Neuron (in vitro differentiated cells): ENCODE measurements around the gene NRSN2.
"Not testable (repeated sequence)": the region's sequence is repeated elsewhere in the genome, so short reads cannot be mapped to it uniquely, and the experiment has no call there.

Experiments used
- H2AFZ ChIP-seq: one replicate; pipeline ENCODE4 v1.6.1; 2013; ENCODE audit warnings: low read depth, mild to moderate bottlenecking, inconsistent platforms, low read length, moderate library complexity
- H3K27me3 ChIP-seq: one replicate; pipeline ENCODE4 v1.6.1; 2013; ENCODE audit warnings: low read length; ENCODE audit not compliant: insufficient read depth
- H3K36me3 ChIP-seq: one replicate; pipeline ENCODE4 v1.6.1; 2013; ENCODE audit warnings: low read length; ENCODE audit not compliant: insufficient read depth
- H3K4me1 ChIP-seq: one replicate; pipeline ENCODE4 v1.6.1; 2013; ENCODE audit warnings: low read length; ENCODE audit not compliant: insufficient read depth
- H3K4me3 ChIP-seq: 2 replicates; pipeline ENCODE4 v1.5.1; 2013; ENCODE audit warnings: mild to moderate bottlenecking, low read length, moderate library complexity
- H3K9me3 ChIP-seq: one replicate; pipeline ENCODE4 v1.6.1; 2013; ENCODE audit warnings: low read length

Gene NRSN2

DNA sequence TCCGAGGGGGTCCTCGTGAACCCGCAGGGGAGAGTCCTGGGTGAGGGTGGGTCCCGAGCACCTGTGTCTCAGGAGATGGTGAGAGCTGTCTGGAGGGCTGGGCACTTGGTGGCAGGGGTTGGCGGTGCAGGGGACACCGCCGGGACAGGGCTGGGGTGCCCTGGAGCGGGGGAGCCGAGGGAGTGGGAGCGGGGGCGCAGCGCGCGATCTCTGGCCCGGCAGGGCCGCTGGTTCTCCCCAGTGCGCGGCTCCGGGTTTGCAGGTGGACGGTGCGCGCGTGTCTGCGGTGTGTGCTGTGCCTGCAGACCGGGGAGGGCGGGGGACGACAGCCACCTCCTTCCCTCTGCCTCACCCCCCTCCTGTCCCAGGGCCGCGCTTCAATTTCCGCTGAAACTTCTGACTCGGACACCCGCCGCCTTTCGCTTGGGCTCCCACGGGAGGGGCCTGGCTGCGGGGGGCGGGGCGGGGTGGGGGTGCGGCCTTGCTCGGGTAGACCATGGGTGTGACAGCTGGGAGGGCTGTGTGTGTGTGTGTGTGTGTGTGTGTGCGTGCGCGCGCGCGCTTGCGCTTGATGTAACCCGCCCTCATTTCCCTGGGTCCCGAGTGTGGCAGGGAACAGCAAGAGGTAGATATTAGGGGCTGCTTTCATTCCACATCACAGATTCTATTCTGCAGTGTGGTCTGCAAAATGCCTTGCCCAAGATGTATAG, 34.8 kb downstream of the NRSN2 start:
- Histone ChIP-seq H2AFZ (peak overlapping the region; percentile 91), H3K4me1 (peaks cover 7% of the 10 kb centered on the region), H3K27me3 (peaks cover 3% of the 10 kb centered on the region), H3K36me3 (no peaks in the 10 kb centered on the region), H3K4me3 (peak overlapping the region; percentile 58), H3K9me3 (no peaks in the 10 kb centered on the region)

DNA sequence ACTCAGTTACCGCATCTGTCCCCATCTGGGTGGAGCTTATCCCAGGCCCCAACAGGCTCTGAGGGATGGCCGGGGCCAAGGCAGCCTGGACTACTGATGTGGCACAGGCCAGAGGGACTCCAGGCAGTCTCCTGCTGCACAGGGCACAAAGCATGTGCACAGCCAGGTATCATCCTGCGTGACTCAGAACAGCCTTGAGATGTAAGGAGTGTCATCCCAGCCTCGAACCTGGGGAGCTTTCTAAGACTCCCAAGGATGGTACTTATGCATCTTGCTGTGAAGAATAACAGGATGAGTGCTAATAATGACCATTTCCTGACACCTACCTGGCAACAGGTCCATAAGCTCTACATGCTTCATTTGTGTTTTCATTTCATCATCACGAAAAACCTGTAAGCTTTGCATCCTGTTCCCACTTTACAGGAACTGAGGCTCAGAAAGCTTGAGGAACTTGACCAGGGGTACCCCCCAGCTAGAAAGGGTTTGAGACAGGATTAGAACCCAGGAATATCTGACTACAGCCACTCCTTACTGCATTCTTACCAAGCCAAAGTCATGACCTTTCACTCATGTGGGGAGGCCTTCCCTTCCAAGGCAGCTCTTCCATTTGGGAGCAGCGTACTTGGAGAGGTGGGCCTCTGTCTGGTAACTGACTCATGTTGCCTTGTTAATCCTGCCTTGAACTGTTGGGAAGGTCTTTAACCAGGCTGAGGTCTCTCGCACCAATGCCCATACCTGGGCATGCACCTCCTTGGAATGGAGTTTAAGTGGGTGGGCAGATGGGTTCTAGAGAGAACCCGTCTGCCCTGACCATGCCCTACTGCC, 35.6 kb downstream of the NRSN2 start:
- Histone ChIP-seq H3K9me3 (no peaks in the 10 kb centered on the region), H2AFZ (no peak overlapping the region), H3K27me3 (peaks cover 3% of the 10 kb centered on the region), H3K4me1 (peaks cover 7% of the 10 kb centered on the region), H3K4me3 (peak overlapping the region; percentile 58), H3K36me3 (no peaks in the 10 kb centered on the region)

DNA sequence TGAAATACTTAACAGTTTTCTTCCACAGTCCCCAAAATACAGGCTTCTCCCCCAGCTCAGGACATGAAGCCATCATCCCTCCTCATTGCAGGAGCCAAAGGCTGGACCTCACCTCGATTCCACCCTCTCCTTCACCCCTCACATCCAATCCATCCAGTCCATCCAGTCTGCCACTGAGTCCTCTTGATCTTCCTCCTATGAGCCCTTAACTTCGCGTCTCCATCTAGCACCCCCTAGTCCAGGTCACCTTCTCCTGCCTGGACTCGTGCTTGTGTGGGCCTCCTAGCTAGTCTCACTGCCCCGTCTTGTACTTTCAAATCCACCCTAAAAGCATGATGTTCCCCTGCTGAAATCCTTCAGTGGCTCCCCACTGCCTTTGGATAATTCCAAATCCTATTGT, 37.0 kb downstream of the NRSN2 start:
- H2AFZ ChIP-seq, result no peak overlapping the region
- H3K9me3 ChIP-seq, result no peaks in the 10 kb centered on the region
- H3K4me3 ChIP-seq, result no peak overlapping the region
- peaks cover 3% of the 10 kb centered on the region for H3K27me3 ChIP-seq
- H3K36me3 ChIP-seq, result peaks cover 5% of the 10 kb centered on the region
- H3K4me1 ChIP-seq, result peaks cover 7% of the 10 kb centered on the region

DNA sequence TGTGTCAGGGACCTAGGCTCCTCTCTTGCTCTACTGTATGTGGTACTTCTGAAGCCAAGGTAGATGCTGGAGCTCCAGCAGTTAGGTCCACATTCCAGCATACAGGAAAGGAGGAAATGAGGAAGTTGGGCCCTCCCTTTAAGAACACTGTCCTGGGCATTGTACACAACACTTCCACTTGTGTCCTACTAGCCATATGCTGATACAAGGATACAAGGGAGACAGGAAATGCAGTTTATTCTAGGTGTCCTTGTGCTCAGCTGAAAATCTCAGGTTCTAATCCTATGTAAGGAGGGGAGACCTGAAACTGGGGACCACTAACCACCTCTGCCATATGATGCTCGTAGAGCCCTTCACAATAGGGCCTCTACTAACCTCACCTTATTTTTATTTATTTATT, 37.8 kb downstream of the NRSN2 start:
- no peak overlapping the region for H2AFZ ChIP-seq

DNA sequence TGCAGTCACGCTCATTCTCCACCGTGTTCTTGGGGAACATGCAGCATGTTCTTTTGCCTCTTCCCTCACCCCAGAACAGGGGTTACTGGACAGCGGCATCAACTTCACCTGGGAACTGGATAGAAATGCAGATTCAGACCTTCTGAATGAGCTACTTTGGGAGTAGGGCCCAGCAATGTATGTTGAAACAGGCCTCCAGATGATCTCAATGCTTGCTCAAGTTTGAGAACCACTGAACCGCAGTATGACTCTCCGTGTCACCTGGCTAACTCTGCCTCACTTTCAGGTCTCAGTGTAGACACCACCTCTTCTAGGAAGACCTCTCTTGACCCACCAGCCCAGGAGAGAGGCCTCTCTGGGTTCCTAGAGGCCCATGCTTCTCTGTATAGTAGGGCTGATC, 38.5 kb downstream of the NRSN2 start:
- H2AFZ ChIP-seq, result no peak overlapping the region
- no peak overlapping the region for H3K4me3 ChIP-seq
- peaks cover 7% of the 10 kb centered on the region for H3K4me1 ChIP-seq
- H3K27me3 ChIP-seq, result no peaks in the 10 kb centered on the region
- H3K9me3 ChIP-seq, result no peaks in the 10 kb centered on the region
- H3K36me3 ChIP-seq, result peaks cover 12% of the 10 kb centered on the region

More for the DNA sequence above, 37.8 kb downstream of the NRSN2 start:
- H3K4me1 ChIP-seq, result peaks cover 7% of the 10 kb centered on the region
- H3K4me3 ChIP-seq, result no peak overlapping the region
- H3K9me3 ChIP-seq, result no peaks in the 10 kb centered on the region
- H3K36me3 ChIP-seq, result peaks cover 12% of the 10 kb centered on the region
- peaks cover 3% of the 10 kb centered on the region for H3K27me3 ChIP-seq

DNA sequence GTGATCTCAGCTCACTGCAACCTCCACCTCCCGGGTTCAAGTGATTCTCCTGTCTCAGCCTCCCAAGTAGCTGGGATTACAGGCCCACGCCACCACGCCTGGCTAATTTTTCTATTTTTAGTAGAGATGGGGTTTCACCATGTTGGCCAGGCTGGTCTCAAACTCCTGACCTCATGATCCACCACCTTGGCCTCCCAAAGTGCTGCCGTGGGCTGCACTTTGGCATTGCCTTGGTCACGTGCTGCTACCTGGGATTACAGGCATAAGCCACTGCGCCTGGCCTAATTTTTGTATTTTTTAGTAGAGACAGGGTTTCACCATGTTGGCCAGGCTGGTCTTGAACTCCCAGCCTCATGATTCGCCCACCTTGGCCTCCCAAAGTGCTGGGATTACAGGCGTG, 39.7 kb downstream of the NRSN2 start:
- H3K4me3 ChIP-seq, H3K9me3 ChIP-seq, H2AFZ ChIP-seq, H3K4me1 ChIP-seq, H3K27me3 ChIP-seq: not testable (repeated sequence)
- peaks cover 12% of the 10 kb centered on the region for H3K36me3 ChIP-seq

DNA sequence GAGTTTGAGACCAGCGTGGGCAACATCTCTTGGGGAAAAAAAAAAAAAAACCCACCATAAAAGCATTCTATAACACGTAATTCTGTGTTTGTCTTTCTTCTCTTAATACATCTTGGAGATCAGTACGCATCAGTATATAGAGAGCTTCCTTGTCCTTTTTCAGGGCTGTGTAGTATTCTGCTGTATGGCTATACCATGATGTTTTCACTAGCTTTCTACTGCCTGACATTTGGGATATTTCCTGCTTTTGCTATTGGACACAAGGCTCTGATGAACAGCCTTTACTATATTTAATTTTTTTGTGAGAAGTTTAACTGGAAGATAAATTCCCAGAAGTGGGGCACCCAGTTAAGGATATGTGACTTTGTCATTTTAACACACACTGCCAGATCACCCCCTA, 40.6 kb downstream of the NRSN2 start:
- peaks cover 12% of the 10 kb centered on the region for H3K36me3 ChIP-seq
- no peaks in the 10 kb centered on the region for H3K4me1 ChIP-seq
- no peak overlapping the region for H2AFZ ChIP-seq
- no peaks in the 10 kb centered on the region for H3K9me3 ChIP-seq
- H3K4me3 ChIP-seq, result no peak overlapping the region
- no peaks in the 10 kb centered on the region for H3K27me3 ChIP-seq

DNA sequence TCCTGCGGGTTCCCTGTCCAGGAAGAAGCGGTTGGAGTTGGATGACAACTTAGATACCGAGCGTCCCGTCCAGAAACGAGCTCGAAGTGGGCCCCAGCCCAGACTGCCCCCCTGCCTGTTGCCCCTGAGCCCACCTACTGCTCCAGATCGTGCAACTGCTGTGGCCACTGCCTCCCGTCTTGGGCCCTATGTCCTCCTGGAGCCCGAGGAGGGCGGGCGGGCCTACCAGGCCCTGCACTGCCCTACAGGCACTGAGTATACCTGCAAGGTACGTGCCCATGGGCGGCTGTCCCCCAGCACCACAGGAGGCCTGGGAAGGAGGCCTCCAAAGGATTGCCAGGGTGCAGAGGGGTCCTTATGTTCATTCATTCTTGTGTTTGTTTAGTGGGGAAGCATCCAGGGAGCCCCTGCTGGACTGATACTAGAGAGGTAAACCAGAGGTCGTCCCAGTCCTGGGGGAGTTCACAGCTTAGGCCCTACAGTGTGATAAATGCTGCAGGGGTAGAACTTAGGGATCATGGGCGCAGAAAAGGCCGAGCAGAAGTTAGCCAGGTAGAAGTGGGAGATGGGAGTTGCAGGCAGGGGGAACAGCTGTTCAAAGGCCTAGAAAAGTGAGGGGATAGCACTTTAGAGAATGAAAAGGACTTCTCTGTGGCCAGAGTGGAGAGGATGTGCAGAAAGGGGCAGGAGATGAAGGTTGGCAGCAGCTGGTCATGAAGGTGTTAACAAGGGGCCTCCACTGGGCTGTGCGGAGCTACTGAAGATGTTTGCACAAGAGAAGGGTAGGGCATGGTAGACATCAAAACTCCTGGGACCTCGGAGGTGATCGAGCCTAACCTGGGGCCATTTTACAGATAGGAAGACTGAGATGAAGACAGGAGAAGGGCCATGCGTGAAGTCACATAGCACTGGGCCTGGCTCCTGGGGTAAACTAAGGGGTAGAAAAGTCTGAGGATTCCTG, 41.4 kb downstream of the NRSN2 start:
- no peak overlapping the region for H3K4me3 ChIP-seq
- H2AFZ ChIP-seq, result no peak overlapping the region
- H3K36me3 ChIP-seq, result peaks cover 12% of the 10 kb centered on the region
- no peaks in the 10 kb centered on the region for H3K27me3 ChIP-seq
- no peaks in the 10 kb centered on the region for H3K4me1 ChIP-seq
- no peaks in the 10 kb centered on the region for H3K9me3 ChIP-seq

DNA sequence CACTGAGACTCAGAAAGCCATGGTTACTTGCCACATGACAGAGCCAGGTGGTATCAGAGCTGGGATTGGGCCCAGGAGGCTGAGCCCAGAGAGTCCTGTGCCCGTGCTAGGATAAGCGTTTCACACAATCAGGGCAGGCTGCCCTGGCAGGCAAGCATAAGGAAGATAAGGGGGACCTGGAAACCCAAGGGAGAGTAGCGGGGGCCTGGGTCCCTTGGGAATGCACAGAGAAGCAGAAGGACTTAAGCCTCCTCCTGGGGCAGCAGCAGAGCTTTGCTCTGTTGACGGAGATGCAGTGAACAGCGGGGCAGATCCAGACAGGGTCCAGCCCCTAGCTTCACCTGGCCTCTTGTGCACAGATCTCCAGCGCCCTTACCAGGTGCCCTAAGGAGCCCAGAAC, 42.3 kb downstream of the NRSN2 start:
- Histone ChIP-seq H3K4me3 (no peak overlapping the region), H3K36me3 (peaks cover 12% of the 10 kb centered on the region), H2AFZ (no peak overlapping the region), H3K27me3 (no peaks in the 10 kb centered on the region), H3K9me3 (no peaks in the 10 kb centered on the region), H3K4me1 (no peaks in the 10 kb centered on the region)

DNA sequence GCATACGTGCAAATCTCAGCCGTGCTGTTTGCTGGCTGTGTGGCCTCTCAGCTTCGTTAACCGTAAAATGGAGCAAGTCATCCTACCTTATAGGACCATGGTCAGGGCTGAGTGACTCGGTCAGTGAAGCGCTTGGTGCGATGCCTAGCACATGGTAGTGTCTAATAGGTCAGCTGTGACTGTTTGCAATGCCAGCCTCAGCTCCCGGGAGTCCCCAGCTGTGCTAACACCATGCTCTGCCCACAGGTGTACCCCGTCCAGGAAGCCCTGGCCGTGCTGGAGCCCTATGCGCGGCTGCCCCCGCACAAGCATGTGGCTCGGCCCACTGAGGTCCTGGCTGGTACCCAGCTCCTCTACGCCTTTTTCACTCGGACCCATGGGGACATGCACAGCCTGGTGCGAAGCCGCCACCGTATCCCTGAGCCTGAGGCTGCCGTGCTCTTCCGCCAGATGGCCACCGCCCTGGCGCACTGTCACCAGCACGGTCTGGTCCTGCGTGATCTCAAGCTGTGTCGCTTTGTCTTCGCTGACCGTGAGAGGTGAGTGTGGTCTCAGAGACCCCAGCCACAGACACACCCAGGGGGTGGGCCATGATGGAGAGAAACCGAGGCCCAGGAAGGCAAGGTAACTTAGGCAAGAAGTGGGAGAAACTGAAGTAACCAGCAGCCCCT, 44.3 kb downstream of the NRSN2 start:
- H3K4me1 ChIP-seq, result no peaks in the 10 kb centered on the region
- no peaks in the 10 kb centered on the region for H3K9me3 ChIP-seq
- peaks cover 12% of the 10 kb centered on the region for H3K36me3 ChIP-seq
- H2AFZ ChIP-seq, result no peak overlapping the region
- no peaks in the 10 kb centered on the region for H3K27me3 ChIP-seq
- H3K4me3 ChIP-seq, result no peak overlapping the region

DNA sequence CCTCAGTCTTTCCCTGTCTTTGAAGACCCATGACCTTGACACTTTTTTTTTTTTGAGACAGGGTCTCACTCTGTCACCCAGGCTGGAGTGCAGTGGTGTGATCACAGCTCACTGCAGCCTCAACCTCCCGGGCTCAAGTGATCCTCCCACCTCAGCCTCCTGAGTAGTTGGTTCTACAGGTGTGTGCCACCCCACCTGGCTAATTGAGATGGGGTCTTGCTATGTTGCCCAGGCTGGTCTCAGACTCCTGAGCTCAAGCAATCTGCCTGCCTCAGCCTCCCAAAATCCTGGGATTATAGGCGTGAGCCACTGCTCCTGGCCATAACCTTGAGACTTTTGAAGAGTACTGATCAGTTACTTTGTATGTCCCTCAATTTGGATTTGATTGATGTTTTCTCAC, 46.4 kb downstream of the NRSN2 start:
- peaks cover 18% of the 10 kb centered on the region for H3K36me3 ChIP-seq
- not testable (repeated sequence) for H3K9me3 ChIP-seq, H3K4me1 ChIP-seq, H2AFZ ChIP-seq, H3K4me3 ChIP-seq, H3K27me3 ChIP-seq

DNA sequence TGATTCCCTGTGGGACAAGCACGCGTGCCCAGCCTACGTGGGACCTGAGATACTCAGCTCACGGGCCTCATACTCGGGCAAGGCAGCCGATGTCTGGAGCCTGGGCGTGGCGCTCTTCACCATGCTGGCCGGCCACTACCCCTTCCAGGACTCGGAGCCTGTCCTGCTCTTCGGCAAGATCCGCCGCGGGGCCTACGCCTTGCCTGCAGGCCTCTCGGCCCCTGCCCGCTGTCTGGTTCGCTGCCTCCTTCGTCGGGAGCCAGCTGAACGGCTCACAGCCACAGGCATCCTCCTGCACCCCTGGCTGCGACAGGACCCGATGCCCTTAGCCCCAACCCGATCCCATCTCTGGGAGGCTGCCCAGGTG, 49.3 kb downstream of the NRSN2 start:
- Histone ChIP-seq H3K4me1 (peaks cover 6% of the 10 kb centered on the region), H3K9me3 (no peaks in the 10 kb centered on the region), H2AFZ (no peak overlapping the region), H3K27me3 (no peaks in the 10 kb centered on the region), H3K36me3 (peaks cover 6% of the 10 kb centered on the region), H3K4me3 (no peak overlapping the region)
